ENCODE data around the gene CDSN.
"Not testable (repeated sequence)": the region's sequence is repeated elsewhere in the genome, so short reads cannot be mapped to it uniquely, and the experiment has no call there.

CDSN gene

GRCh38 chr6:31087494-31088089 lies 32.7 kb downstream of the CDSN start:
- Histone ChIP-seq H3K27me3 (ENCODE audit: control insufficient read depth, insufficient read depth, low read length) (no peaks in the 10 kb centered on the region), H3K27ac (ENCODE audit: low read depth, low read length) (no peak overlapping the region), H3K4me1 (ENCODE audit: control insufficient read depth, insufficient read depth, low read length) (no peaks in the 10 kb centered on the region), H3K9ac (ENCODE audit: low read length) (no peak overlapping the region), H3K4me3 (ENCODE audit: low read length) (no peak overlapping the region), H3K36me3 (ENCODE audit: control insufficient read depth, insufficient read depth, low read length) (no peaks in the 10 kb centered on the region)

GRCh38 chr6:31086788-31087440 lies 33.3 kb downstream of the CDSN start:
- Histone ChIP-seq H3K27me3 (ENCODE audit: control insufficient read depth, insufficient read depth, low read length) (no peaks in the 10 kb centered on the region), H3K36me3 (ENCODE audit: control insufficient read depth, insufficient read depth, low read length) (no peaks in the 10 kb centered on the region), H3K27ac (ENCODE audit: low read depth, low read length) (no peak overlapping the region), H3K9ac (ENCODE audit: low read length) (no peak overlapping the region), H3K4me3 (ENCODE audit: low read length) (no peak overlapping the region), H3K4me1 (ENCODE audit: control insufficient read depth, insufficient read depth, low read length) (no peaks in the 10 kb centered on the region)

GRCh38 chr6:31083742-31084354 lies 36.4 kb downstream of the CDSN start:
- no peaks in the 10 kb centered on the region for H3K4me1 ChIP-seq (ENCODE audit: control insufficient read depth, insufficient read depth, low read length)
- no peak overlapping the region for H3K27ac ChIP-seq (ENCODE audit: low read depth, low read length)
- no peaks in the 10 kb centered on the region for H3K36me3 ChIP-seq (ENCODE audit: control insufficient read depth, insufficient read depth, low read length)
- H3K9ac ChIP-seq (ENCODE audit: low read length): no peak overlapping the region
- H3K4me3 ChIP-seq (ENCODE audit: low read length): no peak overlapping the region
- H3K27me3 ChIP-seq (ENCODE audit: control insufficient read depth, insufficient read depth, low read length): no peaks in the 10 kb centered on the region

- no peak overlapping the region for H3K27ac ChIP-seq (ENCODE audit: low read depth, low read length)
- no peak overlapping the region for H3K4me3 ChIP-seq (ENCODE audit: low read length)
- H3K36me3 ChIP-seq (ENCODE audit: control insufficient read depth, insufficient read depth, low read length): no peaks in the 10 kb centered on the region
- no peak overlapping the region for H3K9ac ChIP-seq (ENCODE audit: low read length)
- H3K4me1 ChIP-seq (ENCODE audit: control insufficient read depth, insufficient read depth, low read length): no peaks in the 10 kb centered on the region
- H3K27me3 ChIP-seq (ENCODE audit: control insufficient read depth, insufficient read depth, low read length): no peaks in the 10 kb centered on the region
These were observed 38.4 kb downstream of the CDSN start for GRCh38 chr6:31081872-31082271.

GRCh38 chr6:31079656-31080261 lies 40.5 kb downstream of the CDSN start:
- Histone ChIP-seq H3K4me1 (ENCODE audit: control insufficient read depth, insufficient read depth, low read length) (no peaks in the 10 kb centered on the region), H3K27me3 (ENCODE audit: control insufficient read depth, insufficient read depth, low read length) (no peaks in the 10 kb centered on the region), H3K9ac (ENCODE audit: low read length) (no peak overlapping the region), H3K36me3 (ENCODE audit: control insufficient read depth, insufficient read depth, low read length) (no peaks in the 10 kb centered on the region), H3K4me3 (ENCODE audit: low read length) (peak overlapping the region; percentile 44), H3K27ac (ENCODE audit: low read depth, low read length) (no peak overlapping the region)

GRCh38 chr6:31076611-31077010 lies 43.6 kb downstream of the CDSN start:
- no peak overlapping the region for H3K9ac ChIP-seq (ENCODE audit: low read length)
- H3K36me3 ChIP-seq (ENCODE audit: control insufficient read depth, insufficient read depth, low read length): no peaks in the 10 kb centered on the region
- peaks cover 2% of the 10 kb centered on the region for H3K4me1 ChIP-seq (ENCODE audit: control insufficient read depth, insufficient read depth, low read length)
- no peak overlapping the region for H3K27ac ChIP-seq (ENCODE audit: low read depth, low read length)
- H3K4me3 ChIP-seq (ENCODE audit: low read length): no peak overlapping the region
- no peaks in the 10 kb centered on the region for H3K27me3 ChIP-seq (ENCODE audit: control insufficient read depth, insufficient read depth, low read length)

GRCh38 chr6:31075528-31075927 lies 44.7 kb downstream of the CDSN start:
- no peaks in the 10 kb centered on the region for H3K27me3 ChIP-seq (ENCODE audit: control insufficient read depth, insufficient read depth, low read length)
- no peak overlapping the region for H3K27ac ChIP-seq (ENCODE audit: low read depth, low read length)
- H3K36me3 ChIP-seq (ENCODE audit: control insufficient read depth, insufficient read depth, low read length): no peaks in the 10 kb centered on the region
- peaks cover 2% of the 10 kb centered on the region for H3K4me1 ChIP-seq (ENCODE audit: control insufficient read depth, insufficient read depth, low read length)
- H3K9ac ChIP-seq (ENCODE audit: low read length): no peak overlapping the region
- H3K4me3 ChIP-seq (ENCODE audit: low read length): no peak overlapping the region

GRCh38 chr6:31074401-31074800 lies 45.8 kb downstream of the CDSN start:
- Histone ChIP-seq H3K4me1 (ENCODE audit: control insufficient read depth, insufficient read depth, low read length) (peaks cover 2% of the 10 kb centered on the region), H3K4me3 (ENCODE audit: low read length) (no peak overlapping the region), H3K27me3 (ENCODE audit: control insufficient read depth, insufficient read depth, low read length) (no peaks in the 10 kb centered on the region), H3K36me3 (ENCODE audit: control insufficient read depth, insufficient read depth, low read length) (no peaks in the 10 kb centered on the region), H3K27ac (ENCODE audit: low read depth, low read length) (no peak overlapping the region), H3K9ac (ENCODE audit: low read length) (no peak overlapping the region)

GRCh38 chr6:31070711-31071197 lies 49.5 kb downstream of the CDSN start:
- H3K4me1 ChIP-seq (ENCODE audit: control insufficient read depth, insufficient read depth, low read length): peaks cover 2% of the 10 kb centered on the region
- H3K36me3 ChIP-seq (ENCODE audit: control insufficient read depth, insufficient read depth, low read length): no peaks in the 10 kb centered on the region
- H3K27me3 ChIP-seq (ENCODE audit: control insufficient read depth, insufficient read depth, low read length): no peaks in the 10 kb centered on the region
- no peak overlapping the region for H3K4me3 ChIP-seq (ENCODE audit: low read length)
- H3K27ac ChIP-seq (ENCODE audit: low read depth, low read length): no peak overlapping the region
- no peak overlapping the region for H3K9ac ChIP-seq (ENCODE audit: low read length)

- Histone ChIP-seq H3K4me3 (ENCODE audit: low read length) (no peak overlapping the region), H3K27ac (ENCODE audit: low read depth, low read length) (no peak overlapping the region), H3K36me3 (ENCODE audit: control insufficient read depth, insufficient read depth, low read length) (no peaks in the 10 kb centered on the region), H3K9ac (ENCODE audit: low read length) (no peak overlapping the region), H3K27me3 (ENCODE audit: control insufficient read depth, insufficient read depth, low read length) (no peaks in the 10 kb centered on the region), H3K4me1 (ENCODE audit: control insufficient read depth, insufficient read depth, low read length) (peaks cover 2% of the 10 kb centered on the region)
These were observed 51.4 kb downstream of the CDSN start for GRCh38 chr6:31068669-31069340.

GRCh38 chr6:31067891-31068668 lies 52.2 kb downstream of the CDSN start:
- H3K4me1 ChIP-seq (ENCODE audit: control insufficient read depth, insufficient read depth, low read length); H3K9ac ChIP-seq (ENCODE audit: low read length); H3K27ac ChIP-seq (ENCODE audit: low read depth, low read length); H3K4me3 ChIP-seq (ENCODE audit: low read length); H3K36me3 ChIP-seq (ENCODE audit: control insufficient read depth, insufficient read depth, low read length); H3K27me3 ChIP-seq (ENCODE audit: control insufficient read depth, insufficient read depth, low read length): not testable (repeated sequence)

- not testable (repeated sequence) for H3K9ac ChIP-seq (ENCODE audit: low read length); H3K36me3 ChIP-seq (ENCODE audit: control insufficient read depth, insufficient read depth, low read length); H3K27ac ChIP-seq (ENCODE audit: low read depth, low read length); H3K27me3 ChIP-seq (ENCODE audit: control insufficient read depth, insufficient read depth, low read length); H3K4me1 ChIP-seq (ENCODE audit: control insufficient read depth, insufficient read depth, low read length); H3K4me3 ChIP-seq (ENCODE audit: low read length)
These were observed 53.2 kb downstream of the CDSN start for GRCh38 chr6:31067028-31067427.
